IPS-11a (cell line): ENCODE measurements around the gene ARHGAP23.

Experiments used
- H3K4me3 ChIP-seq: one replicate; pipeline ENCODE4 v1.5.1; 2013; ENCODE audit warnings: low read depth, low read length, control low read depth

ARHGAP23 gene

DNA sequence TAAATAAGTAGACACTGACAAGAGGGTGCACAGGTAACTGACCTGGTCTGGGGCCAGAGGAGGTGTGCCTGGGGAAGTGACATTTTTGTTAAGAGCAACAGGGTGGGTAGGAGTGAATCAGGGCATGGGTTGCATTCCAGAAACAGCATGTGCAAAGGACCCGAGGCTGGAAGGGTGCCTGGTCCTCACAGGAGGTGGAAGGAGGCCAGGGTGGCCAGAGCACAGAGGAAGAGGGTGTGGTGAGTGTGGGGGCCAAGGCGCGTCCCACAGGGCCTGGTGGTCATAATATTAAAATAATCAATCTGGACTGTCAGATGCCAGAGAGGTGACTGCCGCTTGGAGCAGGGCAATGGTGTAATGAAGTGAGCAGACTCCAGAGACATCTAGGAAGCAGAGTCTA is 14.3 kb downstream of the ARHGAP23 start:
- no peak overlapping the region for H3K4me3 ChIP-seq

DNA sequence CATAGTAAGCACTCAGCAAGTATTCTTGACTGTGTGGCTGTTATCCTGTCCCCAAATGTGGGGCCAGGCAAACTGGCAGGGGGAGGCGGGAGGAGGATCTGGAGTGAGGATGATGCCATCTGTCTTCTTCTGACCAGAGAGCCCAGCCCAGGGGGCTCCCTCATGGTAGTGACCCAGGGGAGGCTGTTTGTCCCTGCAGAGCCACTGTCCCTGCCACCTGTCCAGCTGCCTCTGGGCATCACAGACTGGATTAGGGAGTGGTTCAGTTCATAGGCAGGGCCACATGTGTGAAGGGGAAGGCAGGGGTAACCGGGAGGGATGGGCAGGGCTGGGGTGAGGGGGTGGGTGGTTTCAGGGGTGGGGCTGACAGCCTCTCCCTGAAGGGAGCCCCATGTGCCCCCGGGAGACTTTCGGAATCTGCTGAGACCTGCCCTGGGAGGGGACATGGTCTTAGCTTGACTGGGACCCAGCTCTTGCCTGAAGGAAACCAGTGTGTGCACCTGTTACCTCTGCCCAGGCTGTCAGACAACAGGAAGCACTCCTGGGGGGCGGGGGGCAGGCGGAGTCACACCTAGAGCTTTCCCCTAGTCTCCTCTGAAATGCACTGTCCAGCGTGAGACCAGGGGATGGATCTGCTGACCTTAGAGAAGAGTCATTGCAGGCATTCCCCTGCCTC is 15.2 kb downstream of the ARHGAP23 start:
- no peak overlapping the region for H3K4me3 ChIP-seq

- H3K4me3 ChIP-seq: no peak overlapping the region
Measured at GRCh38 chr17:38444151-38444550, 15.9 kb downstream of the ARHGAP23 start.

DNA sequence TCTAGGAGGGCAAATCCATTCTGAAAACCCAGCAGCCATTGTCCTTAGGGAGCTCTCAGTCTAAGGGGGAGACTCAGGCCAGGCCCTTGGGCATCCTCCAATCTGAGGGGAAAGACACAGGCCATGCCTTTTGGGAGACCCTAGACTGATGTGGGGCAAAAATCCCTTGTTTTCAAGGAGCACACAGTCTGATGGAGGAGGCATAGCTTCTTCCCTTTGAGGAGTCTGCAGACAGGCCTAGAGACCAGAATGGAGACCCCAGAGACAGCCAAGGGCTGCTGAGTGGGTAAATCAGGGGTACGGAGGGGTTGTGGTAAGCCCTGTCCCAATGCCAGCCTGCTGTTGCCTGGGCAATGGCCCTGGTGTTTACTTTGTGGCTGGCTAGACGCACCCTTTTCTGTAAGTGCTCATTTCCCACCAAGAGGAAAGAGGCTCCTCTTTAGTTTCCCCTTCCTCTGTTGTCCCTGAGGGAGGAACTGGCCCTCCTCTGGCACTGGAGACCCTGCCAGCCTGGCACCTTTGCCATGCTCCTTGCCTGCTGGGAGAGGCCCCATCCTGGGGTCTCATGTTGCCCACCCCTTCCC is 19.3 kb downstream of the ARHGAP23 start:
- H3K4me3 ChIP-seq: no peak overlapping the region

- no peak overlapping the region for H3K4me3 ChIP-seq
Measured at GRCh38 chr17:38448208-38448771, 20.0 kb downstream of the ARHGAP23 start.

- no peak overlapping the region for H3K4me3 ChIP-seq
Measured at GRCh38 chr17:38449364-38449763, 21.1 kb downstream of the ARHGAP23 start.

- H3K4me3 ChIP-seq: no peak overlapping the region
Measured at GRCh38 chr17:38450557-38451029, 22.3 kb downstream of the ARHGAP23 start.

GRCh38 chr17:38451030-38451839 is 23.0 kb downstream of the ARHGAP23 start:
- H3K4me3 ChIP-seq: peak overlapping the region; percentile 51

- peak overlapping the region; percentile 51 for H3K4me3 ChIP-seq
Measured at GRCh38 chr17:38451840-38452529, 23.7 kb downstream of the ARHGAP23 start.

GRCh38 chr17:38452719-38453118 is 24.5 kb downstream of the ARHGAP23 start:
- H3K4me3 ChIP-seq: peak overlapping the region; percentile 31

- H3K4me3 ChIP-seq: peak overlapping the region; percentile 46
Measured at GRCh38 chr17:38453951-38454421, 25.7 kb downstream of the ARHGAP23 start.

DNA sequence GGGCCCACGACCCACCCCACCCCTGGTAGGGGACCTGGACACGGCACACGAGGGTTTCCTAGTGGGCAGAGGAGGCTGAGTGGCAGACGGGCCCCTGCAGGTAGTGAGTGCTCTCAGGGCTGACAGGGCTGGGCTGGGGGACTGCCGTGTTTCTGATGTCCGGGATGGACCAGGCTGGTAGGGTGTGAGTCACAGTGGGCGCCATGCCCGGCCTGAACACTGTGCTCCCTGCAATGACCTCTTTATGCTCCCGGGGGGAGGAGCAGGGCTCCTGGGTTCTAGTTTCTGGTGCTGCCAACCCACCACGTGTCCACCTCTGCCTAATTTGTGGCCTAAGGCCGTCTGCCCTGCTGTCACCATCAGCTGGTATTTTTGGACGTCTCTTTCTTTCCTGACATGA is 26.3 kb downstream of the ARHGAP23 start:
- peak overlapping the region; percentile 46 for H3K4me3 ChIP-seq

DNA sequence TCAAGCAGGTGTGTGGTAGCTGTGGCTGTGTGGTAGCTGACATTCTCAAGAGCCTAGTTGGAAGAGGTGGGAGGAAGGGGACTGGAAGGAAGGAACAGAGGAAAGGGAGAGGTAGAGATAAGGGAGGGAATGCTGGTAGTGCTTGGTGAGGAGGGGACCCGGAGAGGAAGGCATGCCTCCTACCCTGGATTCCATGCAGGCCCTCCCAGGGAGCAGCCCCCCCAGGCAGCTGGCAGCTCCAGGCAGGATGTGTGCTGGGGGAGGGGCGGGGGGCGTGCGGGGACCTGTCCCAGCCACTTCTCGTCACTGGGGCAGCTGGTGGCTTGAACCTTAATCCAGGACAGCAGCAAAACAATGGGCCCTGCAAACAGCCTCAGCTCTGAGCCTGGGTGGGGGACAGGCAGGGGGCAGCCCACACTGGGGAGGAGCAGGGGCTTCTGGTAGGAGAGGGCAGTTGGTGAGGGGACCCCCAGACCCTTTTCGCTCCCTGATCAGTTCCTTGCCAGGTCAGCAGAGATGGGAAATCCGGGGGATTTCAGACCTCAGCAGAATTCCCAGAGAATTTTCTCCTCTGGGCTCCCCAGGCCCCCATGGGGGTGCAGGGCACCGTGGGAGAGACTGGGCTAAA is 27.1 kb downstream of the ARHGAP23 start:
- no peak overlapping the region for H3K4me3 ChIP-seq

DNA sequence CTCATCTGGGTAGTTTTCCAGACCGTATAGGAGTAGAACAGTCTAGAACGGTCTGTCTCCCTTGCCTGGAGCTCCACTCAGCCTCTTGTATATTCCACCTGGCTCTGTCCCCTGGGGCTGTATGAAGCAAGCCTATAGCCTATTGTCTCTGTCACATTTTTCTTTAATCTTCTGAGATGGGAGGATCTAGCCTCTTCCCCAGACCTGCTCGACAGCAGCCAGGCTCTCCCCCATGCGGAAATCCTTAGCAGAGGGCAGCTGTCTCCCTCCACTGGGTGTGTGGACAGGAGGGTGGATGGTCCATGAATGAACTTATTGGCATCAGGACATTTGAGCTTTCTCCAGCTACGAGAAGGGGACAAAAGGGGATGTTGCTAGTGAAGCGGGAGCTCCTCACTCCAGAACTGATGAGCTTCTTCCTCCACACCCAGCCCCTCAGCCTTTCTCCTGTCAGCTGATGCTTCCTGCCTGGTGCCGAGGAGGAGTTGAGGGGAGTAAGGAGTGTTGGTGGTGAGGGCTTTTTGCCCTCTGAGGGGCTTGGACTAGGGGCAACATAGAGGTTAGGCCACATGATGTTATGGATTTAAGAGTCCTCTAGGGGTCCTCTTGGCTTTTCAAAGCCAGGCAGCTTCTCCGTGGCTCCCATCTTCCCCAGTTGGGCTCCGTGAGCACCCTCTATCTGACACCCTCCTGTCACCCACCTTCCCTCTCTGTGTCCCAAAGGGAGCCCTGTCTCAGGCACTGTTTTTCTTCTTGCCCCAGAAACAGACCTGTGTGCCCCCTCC is 28.0 kb downstream of the ARHGAP23 start:
- H3K4me3 ChIP-seq: no peak overlapping the region

DNA sequence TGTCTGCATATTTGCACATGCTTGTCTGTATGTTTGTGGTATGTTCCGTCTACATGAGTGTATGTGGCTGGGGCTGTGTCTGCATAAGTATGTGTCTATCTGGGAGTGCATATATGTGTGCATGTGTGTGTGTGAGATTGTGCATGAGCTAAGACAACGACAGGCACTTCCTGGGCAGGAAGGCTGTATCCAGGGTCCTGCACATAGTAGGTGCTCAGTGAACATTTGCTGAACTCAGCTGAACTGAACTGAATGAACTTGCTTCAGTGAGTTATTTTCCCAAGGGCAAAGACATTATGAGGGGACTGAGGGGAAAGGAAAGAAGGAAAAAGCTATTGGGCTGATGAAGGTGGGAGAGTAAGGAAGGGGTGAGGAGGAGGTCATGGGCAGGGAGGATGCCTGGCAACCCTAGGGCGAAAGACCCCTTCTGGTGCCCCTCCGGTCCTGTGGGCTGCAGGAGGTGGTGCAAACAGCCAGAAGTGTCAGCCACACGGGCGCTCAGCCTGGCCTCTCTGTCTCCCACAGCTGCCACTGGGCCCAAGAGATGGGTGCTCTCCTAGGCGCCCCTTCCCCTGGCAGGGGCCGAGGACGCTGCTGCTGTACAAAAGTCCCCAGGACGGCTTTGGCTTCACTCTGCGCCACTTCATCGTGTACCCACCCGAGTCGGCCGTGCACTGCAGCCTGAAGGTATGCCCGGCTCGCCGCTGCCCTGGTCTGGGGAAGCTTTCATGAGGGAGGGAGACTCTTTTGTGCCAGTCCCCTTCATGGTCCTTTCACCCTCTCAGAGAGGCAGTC is 29.5 kb downstream of the ARHGAP23 start:
- no peak overlapping the region for H3K4me3 ChIP-seq

- H3K4me3 ChIP-seq: no peak overlapping the region
Measured at GRCh38 chr17:38458521-38458920, 30.3 kb downstream of the ARHGAP23 start.

- no peak overlapping the region for H3K4me3 ChIP-seq
Measured at GRCh38 chr17:38459567-38459966, 31.3 kb downstream of the ARHGAP23 start.

DNA sequence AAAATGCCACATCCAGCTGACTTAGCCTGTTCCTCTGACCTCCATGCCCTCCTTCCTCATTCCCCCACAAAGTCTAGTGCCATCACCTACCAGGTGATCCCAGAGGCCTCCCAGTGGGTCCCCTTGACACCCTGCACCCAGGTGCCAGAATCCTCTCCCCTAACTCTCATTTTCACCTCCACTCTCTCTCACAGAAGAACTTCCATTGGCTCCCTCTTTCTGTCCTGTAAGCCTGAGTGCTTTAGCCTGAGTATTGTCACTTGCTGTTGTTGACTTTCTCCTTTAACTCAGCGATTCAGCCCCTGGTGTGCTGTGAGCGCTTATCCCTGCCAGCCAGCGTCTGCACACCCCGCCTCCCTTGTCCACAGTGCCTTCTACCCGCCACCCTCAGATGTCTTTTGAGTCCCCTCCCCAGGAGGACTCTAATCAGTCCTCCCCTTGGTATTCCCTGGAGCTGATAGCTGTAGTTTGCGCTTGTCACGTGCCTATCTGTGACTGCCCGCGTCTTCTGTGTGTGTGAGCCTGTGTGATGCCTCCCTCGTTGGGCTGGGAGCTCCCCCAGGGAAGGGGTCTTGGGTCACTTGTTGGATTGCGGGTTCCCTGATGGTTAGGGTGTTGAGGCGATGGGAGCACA is 31.9 kb downstream of the ARHGAP23 start:
- H3K4me3 ChIP-seq: no peak overlapping the region
